Kidney epithelial cell (primary cell): Measurements from ENCODE around the gene UNC80. TPM values are rescaled to one million over a fixed set of nuclear protein-coding genes. Genes with fewer than 3 reads are reported as not detected.

ENCODE experiments used
- DNase-seq: peaks from one replicate; pipeline ENCODE4 v3.0.0-alpha.2; 2010; ENCODE audit warnings: low read depth
- H3K27me3 ChIP-seq: 2 replicates; pipeline ENCODE4 v1.6.0; 2011; ENCODE audit warnings: low read length; ENCODE audit not compliant: control insufficient read depth, insufficient read depth
- H3K36me3 ChIP-seq: 2 replicates; pipeline ENCODE4 v1.5.1; 2011; ENCODE audit warnings: low read length; ENCODE audit not compliant: control insufficient read depth, insufficient read depth
- H3K4me3 ChIP-seq: 2 replicates; pipeline ENCODE4 v1.5.1; 2011; ENCODE audit warnings: low read depth, mild to moderate bottlenecking, control low read depth, low read length
- total RNA-seq: library from RNA; depleted of rRNA; stranded (reverse); fragments of >200 nt; gene quantifications from 2 replicates; pipeline ENCODE4 v1.2.3, GENCODE V29; 2015
- TF ChIP-seq, protein P1 (sequence below): IDR thresholded peaks from 2 replicates; pipeline ENCODE4 v1.5.1; 2011; ENCODE audit warnings: mild to moderate bottlenecking, moderate library complexity, low read length, control low read depth, inconsistent platforms; ENCODE audit not compliant: insufficient read depth, poor library complexity, severe bottlenecking

The UNC80 gene
- total RNA-seq, 1 donor from 2014 or later, result not detected

DNA sequence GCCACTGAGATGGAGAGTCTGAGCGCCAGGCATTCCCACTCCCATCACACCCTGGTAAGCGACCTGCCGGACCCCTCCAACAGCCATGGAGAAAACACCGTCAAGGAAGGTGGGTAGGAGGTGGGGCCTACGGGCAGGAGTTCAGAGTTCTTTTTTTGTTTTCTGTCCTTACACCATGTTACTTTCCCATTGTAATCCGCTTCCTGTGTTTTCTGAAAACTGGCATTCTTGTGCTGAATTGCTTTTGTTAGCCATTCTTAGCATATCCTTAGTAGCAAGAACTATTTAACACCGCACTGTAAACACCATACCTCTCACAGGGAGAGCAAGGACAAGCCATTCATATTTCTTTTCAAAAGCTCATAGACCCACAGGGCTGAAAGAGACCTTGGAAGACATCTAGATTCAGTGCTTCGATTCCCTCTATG is 46.2 kb downstream of the UNC80 start:
- DNase-seq, result no peak
- no peaks in the 10 kb centered on the region for H3K36me3 ChIP-seq
- TF ChIP-seq, protein P1, sequence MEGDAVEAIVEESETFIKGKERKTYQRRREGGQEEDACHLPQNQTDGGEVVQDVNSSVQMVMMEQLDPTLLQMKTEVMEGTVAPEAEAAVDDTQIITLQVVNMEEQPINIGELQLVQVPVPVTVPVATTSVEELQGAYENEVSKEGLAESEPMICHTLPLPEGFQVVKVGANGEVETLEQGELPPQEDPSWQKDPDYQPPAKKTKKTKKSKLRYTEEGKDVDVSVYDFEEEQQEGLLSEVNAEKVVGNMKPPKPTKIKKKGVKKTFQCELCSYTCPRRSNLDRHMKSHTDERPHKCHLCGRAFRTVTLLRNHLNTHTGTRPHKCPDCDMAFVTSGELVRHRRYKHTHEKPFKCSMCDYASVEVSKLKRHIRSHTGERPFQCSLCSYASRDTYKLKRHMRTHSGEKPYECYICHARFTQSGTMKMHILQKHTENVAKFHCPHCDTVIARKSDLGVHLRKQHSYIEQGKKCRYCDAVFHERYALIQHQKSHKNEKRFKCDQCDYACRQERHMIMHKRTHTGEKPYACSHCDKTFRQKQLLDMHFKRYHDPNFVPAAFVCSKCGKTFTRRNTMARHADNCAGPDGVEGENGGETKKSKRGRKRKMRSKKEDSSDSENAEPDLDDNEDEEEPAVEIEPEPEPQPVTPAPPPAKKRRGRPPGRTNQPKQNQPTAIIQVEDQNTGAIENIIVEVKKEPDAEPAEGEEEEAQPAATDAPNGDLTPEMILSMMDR, result no peak
- no peaks in the 10 kb centered on the region for H3K27me3 ChIP-seq
- no peak overlapping the region for H3K4me3 ChIP-seq

DNA sequence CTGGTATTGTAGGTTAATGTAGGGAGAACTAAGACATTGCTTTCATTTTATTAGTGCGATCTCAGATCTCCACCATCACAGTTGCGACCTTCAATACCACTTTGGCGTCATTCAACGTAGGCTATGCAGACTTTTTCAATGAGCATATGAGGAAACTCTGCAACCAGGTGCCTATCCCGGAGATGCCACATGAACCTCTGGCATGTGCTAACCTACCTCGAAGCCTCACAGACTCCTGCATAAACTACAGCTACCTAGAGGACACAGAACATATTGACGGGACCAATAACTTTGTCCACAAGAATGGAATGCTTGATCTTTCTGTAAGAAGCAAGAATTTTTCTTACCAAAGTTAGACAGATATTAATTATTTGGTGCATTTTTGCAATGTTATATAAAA is 47.3 kb downstream of the UNC80 start:
- no peaks in the 10 kb centered on the region for H3K36me3 ChIP-seq
- H3K4me3 ChIP-seq, result no peak overlapping the region
- no peak for DNase-seq
- TF ChIP-seq, protein P1, result no peak
- H3K27me3 ChIP-seq, result no peaks in the 10 kb centered on the region

DNA sequence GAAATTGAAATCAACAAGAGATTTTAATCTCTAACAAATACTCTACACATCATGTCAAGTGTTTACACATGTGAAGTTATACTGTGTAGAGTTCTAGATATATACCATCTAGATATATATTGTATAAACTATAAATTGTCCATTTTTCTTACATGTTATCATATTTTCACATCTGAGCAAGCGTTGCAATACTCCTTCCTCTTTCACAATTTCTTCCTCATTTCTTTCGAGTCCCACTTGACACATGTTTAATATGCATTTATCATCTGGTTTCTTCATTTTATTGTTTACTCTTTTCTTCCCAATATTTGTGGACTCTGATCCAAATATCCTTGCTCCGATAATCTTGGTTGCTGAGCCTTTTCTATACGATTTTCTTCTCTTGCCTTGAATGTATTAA is 50.2 kb downstream of the UNC80 start:
- no peaks in the 10 kb centered on the region for H3K36me3 ChIP-seq
- no peak overlapping the region for H3K4me3 ChIP-seq
- no peaks in the 10 kb centered on the region for H3K27me3 ChIP-seq
- DNase-seq, result no peak
- TF ChIP-seq, protein P1, result no peak

DNA sequence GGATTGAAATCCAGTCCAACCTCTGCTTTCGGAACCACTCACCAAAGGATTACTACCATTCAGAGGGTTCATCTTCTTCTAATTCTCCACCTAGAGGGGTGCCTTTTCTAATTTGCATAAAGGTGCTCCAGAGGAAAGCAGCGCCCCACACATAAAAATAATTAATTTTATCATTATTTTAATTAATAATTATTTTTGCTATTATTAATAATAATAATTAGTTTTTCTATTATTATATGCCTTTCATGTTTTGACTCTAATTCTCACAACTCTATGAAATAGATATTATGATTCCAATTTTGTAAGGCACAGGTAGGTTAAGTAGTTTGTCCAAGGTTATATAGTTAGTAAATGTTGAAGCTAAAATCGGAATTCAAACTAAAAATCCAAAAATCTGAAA is 51.9 kb downstream of the UNC80 start:
- no peaks in the 10 kb centered on the region for H3K27me3 ChIP-seq
- no peak for DNase-seq
- no peaks in the 10 kb centered on the region for H3K36me3 ChIP-seq
- H3K4me3 ChIP-seq, result no peak overlapping the region
- TF ChIP-seq, protein P1, result no peak

DNA sequence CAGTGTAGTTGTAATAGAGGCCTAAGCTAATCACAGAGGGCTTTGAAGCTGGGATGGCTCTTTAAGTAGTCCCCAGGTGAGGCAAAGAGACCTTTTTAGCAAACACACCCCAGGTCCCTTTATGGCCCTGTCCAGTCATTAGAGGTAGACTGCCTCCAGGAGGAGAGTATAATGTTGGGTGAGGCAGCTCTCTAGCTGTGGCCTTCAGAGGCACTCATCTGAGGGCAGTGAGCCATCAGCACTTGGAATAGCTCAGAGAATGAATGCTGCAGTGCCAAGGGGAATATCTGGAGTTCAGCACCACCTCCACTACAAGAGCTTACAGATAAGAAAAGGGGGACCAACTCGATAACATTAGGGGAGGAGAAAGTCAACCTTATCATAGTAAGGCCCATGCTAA is 52.8 kb downstream of the UNC80 start:
- DNase-seq, result no peak
- TF ChIP-seq, protein P1, result no peak
- Histone ChIP-seq H3K27me3 (no peaks in the 10 kb centered on the region), H3K4me3 (no peak overlapping the region), H3K36me3 (no peaks in the 10 kb centered on the region)

DNA sequence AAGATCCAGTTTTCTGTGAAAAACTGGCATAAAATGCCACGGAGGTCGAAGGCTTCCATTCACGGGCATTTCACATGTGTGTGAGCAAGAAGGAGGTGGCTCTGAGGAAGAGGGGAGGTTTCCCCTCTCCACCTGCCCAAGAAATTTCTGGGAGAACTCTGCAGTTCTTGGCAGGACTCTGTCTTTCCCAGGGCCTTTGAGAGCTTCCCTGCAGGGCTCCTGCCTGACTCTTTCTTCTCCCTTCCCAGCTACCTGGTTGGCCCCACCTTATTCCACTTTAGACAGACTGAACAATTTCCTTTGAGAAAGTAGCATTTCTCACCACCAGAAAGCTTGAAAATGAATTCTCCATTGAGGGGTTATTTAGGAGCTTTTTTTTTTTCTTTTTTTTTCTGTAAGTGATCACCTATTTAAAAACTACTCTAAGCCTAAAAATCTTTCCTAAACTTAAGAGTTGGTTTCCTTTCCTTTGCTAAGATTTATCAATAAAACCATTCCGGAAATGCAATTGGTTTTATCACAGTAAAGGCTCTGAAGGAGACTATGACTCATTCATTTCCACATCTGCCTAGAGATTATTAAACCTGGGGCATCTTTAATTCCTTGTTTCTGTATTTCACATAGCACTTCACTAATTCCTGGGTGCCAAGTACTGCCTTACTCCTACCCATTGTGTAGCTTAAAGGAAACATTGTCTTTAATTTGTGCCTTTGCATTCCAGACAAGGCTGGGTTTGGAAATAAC is 59.3 kb downstream of the UNC80 start:
- DNase-seq, result no peak
- TF ChIP-seq, protein P1, result no peak
- H3K27me3 ChIP-seq, result no peaks in the 10 kb centered on the region

More for the DNA sequence above, 59.3 kb downstream of the UNC80 start:
- no peak overlapping the region for H3K4me3 ChIP-seq
- H3K36me3 ChIP-seq, result no peaks in the 10 kb centered on the region
